H1 (cell line): ENCODE results near the gene MAD2L1. TPM values are rescaled to one million over a fixed set of nuclear protein-coding genes. Genes with fewer than 3 reads are reported as not detected.

Source experiments
- CTCF ChIA-PET: fragments of 300-600 bp; sonication (Branson Sonifier 250); formaldehyde crosslinking; loops from one replicate; lab custom pipeline; 2021; ENCODE audit not compliant: partially characterized antibody; lab: Charles Lee
- POLR2A ChIA-PET: fragments of 300-600 bp; sonication (Branson Sonifier 250); formaldehyde crosslinking; loops from one replicate; lab custom pipeline; 2021; ENCODE audit warnings: inconsistent platforms; ENCODE audit not compliant: partially characterized antibody; lab: Charles Lee
- DNase-seq, 2 experiments: peaks; one replicate each; pipeline versions ENCODE4 v3.0.0 to v3.0.0-alpha.2; 2010 to 2022; ENCODE audit warnings: low spot score in 2 of 2, low read depth in 1 of 2, mixed read lengths in 1 of 2
- FAIRE-seq: peaks from 2 replicates; lab custom pipeline; 2011; peaks lifted over from hg19 to GRCh38; lab: Jason Lieb, UNC
- H2AFZ ChIP-seq: 2 replicates; pipeline ENCODE4 v1.8.1; 2012; ENCODE audit warnings: low read length, inconsistent platforms
- H2AK5ac ChIP-seq: 2 replicates; pipeline ENCODE4 v1.6.1; 2013; ENCODE audit warnings: low read depth, low read length
- H2BK120ac ChIP-seq: replicated peaks from 2 replicates; pipeline ENCODE3; 2013; ENCODE audit warnings: low read depth, low read length, inconsistent platforms
- H2BK12ac ChIP-seq: 2 replicates; pipeline ENCODE4 v1.6.1; 2013; ENCODE audit warnings: low read depth, low read length
- H2BK15ac ChIP-seq: 2 replicates; pipeline ENCODE4 v1.6.1; 2013; ENCODE audit warnings: low read length
- H2BK20ac ChIP-seq: 2 replicates; pipeline ENCODE4 v1.6.1; 2013; ENCODE audit warnings: low read length
- H2BK5ac ChIP-seq: 2 replicates; pipeline ENCODE4 v1.6.1; 2013; ENCODE audit warnings: low read depth, low read length
- H3K14ac ChIP-seq: 2 replicates; pipeline ENCODE4 v1.6.1; 2013; ENCODE audit warnings: inconsistent platforms; ENCODE audit not compliant: insufficient read length
- H3K18ac ChIP-seq: 2 replicates; pipeline ENCODE4 v1.6.1; 2013; ENCODE audit warnings: low read length; ENCODE audit errors: extremely low read depth
- H3K23ac ChIP-seq: 2 replicates; pipeline ENCODE4 v1.6.1; 2013; ENCODE audit warnings: inconsistent platforms; ENCODE audit not compliant: insufficient read length
- H3K23me2 ChIP-seq: 2 replicates; pipeline ENCODE4 v1.6.1; 2013; ENCODE audit warnings: low read depth, low read length
- H3K27ac ChIP-seq: 2 replicates; pipeline ENCODE4 v1.6.1; 2011; ENCODE audit warnings: low read depth, low read length, inconsistent platforms
- H3K27me3 ChIP-seq, 4 experiments: replicated peaks in 1 of 4; 1 replicate in 1 of 4; 2 replicates in 3 of 4; pipeline versions ENCODE4 v1.6.1 to v1.8.1; 2011 to 2013; ENCODE audit warnings: low read length in 3 of 4, mild to moderate bottlenecking in 3 of 4, inconsistent platforms in 2 of 4, mixed read lengths in 2 of 4, moderate library complexity in 1 of 4; ENCODE audit not compliant: control insufficient read depth in 3 of 4, insufficient read depth in 3 of 4; ENCODE audit errors: extremely low read depth in 1 of 4
- H3K36me3 ChIP-seq, 4 experiments: 2 replicates each; pipeline versions ENCODE4 v1.6.1 to v1.8.1; 2011 to 2013; ENCODE audit warnings: mild to moderate bottlenecking in 4 of 4, low read length in 3 of 4, moderate library complexity in 2 of 4, control low read depth in 1 of 4, inconsistent platforms in 1 of 4; ENCODE audit not compliant: insufficient read depth in 4 of 4, control insufficient read depth in 2 of 4
- H3K4ac ChIP-seq: replicated peaks from 2 replicates; pipeline ENCODE3; 2013; ENCODE audit warnings: low read length, low read depth, mixed read lengths, inconsistent platforms; ENCODE audit not compliant: insufficient read length
- H3K4me1 ChIP-seq, 4 experiments: replicated peaks in 1 of 4; 1 replicate in 1 of 4; 2 replicates in 3 of 4; pipeline versions ENCODE4 v1.6.1 to v1.8.1; 2011 to 2013; ENCODE audit warnings: low read length in 3 of 4, inconsistent platforms in 2 of 4, mixed read lengths in 1 of 4; ENCODE audit not compliant: insufficient read depth in 4 of 4, control insufficient read depth in 3 of 4
- H3K4me2 ChIP-seq, 2 experiments: 2 replicates each; pipeline versions ENCODE4 v1.6.1 to v1.8.1; 2011 to 2013; ENCODE audit warnings: low read depth in 2 of 2, low read length in 2 of 2, control low read depth in 1 of 2, inconsistent platforms in 1 of 2, mild to moderate bottlenecking in 1 of 2; ENCODE audit not compliant: insufficient read depth in 1 of 2
- H3K4me3 ChIP-seq, 4 experiments: fragments of 200-600, 300-600 bp in 1 of 4; sonication (generic), shearing (Covaris generic), sonication (Bioruptor Twin) in 1 of 4; 2 replicates each; pipeline versions ENCODE4 v1.5.1 to v1.8.1; 2011 to 2016; ENCODE audit warnings: low read length in 4 of 4, low read depth in 3 of 4, control low read depth in 2 of 4, inconsistent platforms in 2 of 4, mild to moderate bottlenecking in 2 of 4, mixed read lengths in 1 of 4, moderate library complexity in 1 of 4; ENCODE audit not compliant: insufficient read depth in 2 of 4; ENCODE audit errors: extremely low read depth in 1 of 4
- H3K56ac ChIP-seq: replicated peaks from 2 replicates; pipeline ENCODE3; 2013; ENCODE audit warnings: low read depth, mild to moderate bottlenecking, mixed read lengths, low read length, inconsistent platforms; ENCODE audit not compliant: insufficient read length
- H3K79me1 ChIP-seq: 2 replicates; pipeline ENCODE4 v1.6.1; 2013; ENCODE audit warnings: low read depth, low read length, control low read depth
- H3K79me2 ChIP-seq, 2 experiments: 2 replicates each; pipeline versions ENCODE4 v1.6.1 to v1.8.1; 2012 to 2013; ENCODE audit warnings: low read length in 2 of 2, mild to moderate bottlenecking in 2 of 2, inconsistent platforms in 1 of 2; ENCODE audit not compliant: insufficient read depth in 2 of 2, control insufficient read depth in 1 of 2
- H3K9ac ChIP-seq, 4 experiments: replicated peaks in 1 of 4; 1 replicate in 1 of 4; 2 replicates in 3 of 4; pipeline versions ENCODE4 v1.6.1 to v1.8.1; 2011 to 2013; ENCODE audit warnings: low read depth in 3 of 4, low read length in 3 of 4, control low read depth in 2 of 4, mild to moderate bottlenecking in 2 of 4, moderate library complexity in 2 of 4, inconsistent platforms in 1 of 4; ENCODE audit errors: extremely low read depth in 1 of 4
- H3K9me3 ChIP-seq, 2 experiments: 2 replicates each; pipeline versions ENCODE4 v1.6.1 to v1.8.1; 2012 to 2013; ENCODE audit warnings: mild to moderate bottlenecking in 2 of 2, moderate library complexity in 2 of 2, control low read depth in 1 of 2, inconsistent platforms in 1 of 2, low read depth in 1 of 2, low read length in 1 of 2, mixed read lengths in 1 of 2; ENCODE audit not compliant: insufficient read depth in 2 of 2
- H4K20me1 ChIP-seq, 2 experiments: replicated peaks in 1 of 2; 2 replicates each; pipeline versions ENCODE3 to v1.8.1; 2011 to 2013; ENCODE audit warnings: inconsistent platforms in 2 of 2, low read length in 2 of 2, mild to moderate bottlenecking in 1 of 2; ENCODE audit not compliant: insufficient read depth in 2 of 2, control insufficient read depth in 1 of 2
- H4K5ac ChIP-seq: 2 replicates; pipeline ENCODE4 v1.6.1; 2013; ENCODE audit warnings: low read length, low read depth, mixed read lengths, inconsistent platforms; ENCODE audit not compliant: insufficient read length
- H4K8ac ChIP-seq: 2 replicates; pipeline ENCODE4 v1.8.0; 2013; ENCODE audit warnings: mild to moderate bottlenecking, moderate library complexity, low read length, inconsistent platforms; ENCODE audit not compliant: insufficient read depth; ENCODE audit errors: extremely low read depth
- H4K91ac ChIP-seq: replicated peaks from 2 replicates; pipeline ENCODE3; 2013; ENCODE audit warnings: low read length, mixed read lengths, inconsistent platforms; ENCODE audit not compliant: insufficient read length
- CHD1 ChIP-seq: IDR thresholded peaks from 2 replicates; pipeline ENCODE4 v1.6.1; 2012; ENCODE audit warnings: low read depth, low read length, improper control_type of control experiment
- CREB1 ChIP-seq: IDR thresholded peaks from 2 replicates; pipeline ENCODE4 v1.6.1; 2012; ENCODE audit warnings: inconsistent platforms
- EGR1 ChIP-seq: IDR thresholded peaks from 2 replicates; pipeline ENCODE4 v1.6.1; 2011; ENCODE audit warnings: low read depth, low read length, borderline replicate concordance
- JUND ChIP-seq: IDR thresholded peaks from 2 replicates; pipeline ENCODE4 v1.6.1; 2011; ENCODE audit warnings: mild to moderate bottlenecking, improper control_type of control experiment, low read length
- NRF1 ChIP-seq: IDR thresholded peaks from 2 replicates; pipeline ENCODE4 v1.6.1; 2011; ENCODE audit warnings: mild to moderate bottlenecking, low read depth, low read length, improper control_type of control experiment
- RAD21 ChIP-seq, 2 experiments: IDR thresholded peaks in 1 of 2; conservative IDR thresholded peaks in 1 of 2; 2 replicates each; pipeline ENCODE4 v1.6.1; 2011; ENCODE audit warnings: low read depth in 2 of 2, low read length in 2 of 2, improper control_type of control experiment in 1 of 2, inconsistent platforms in 1 of 2, mild to moderate bottlenecking in 1 of 2, moderate library complexity in 1 of 2
- SIN3A ChIP-seq, 2 experiments: IDR thresholded peaks in 1 of 2; conservative IDR thresholded peaks in 1 of 2; 2 replicates each; pipeline ENCODE4 v1.6.1; 2011 to 2012; ENCODE audit warnings: low read length in 2 of 2, improper control_type of control experiment in 1 of 2, low read depth in 1 of 2, mild to moderate bottlenecking in 1 of 2
- SIRT6 ChIP-seq: IDR thresholded peaks from one replicate; pipeline ENCODE4 v1.7.1; 2012; ENCODE audit warnings: low read length, inconsistent platforms
- SP2 ChIP-seq: IDR thresholded peaks from 2 replicates; pipeline ENCODE4 v1.6.1; 2012; ENCODE audit warnings: mild to moderate bottlenecking, low read length, inconsistent platforms
- SP4 ChIP-seq: IDR thresholded peaks from 2 replicates; pipeline ENCODE4 v1.6.1; 2012; ENCODE audit warnings: low read length, inconsistent platforms
- TAF7 ChIP-seq: optimal IDR thresholded peaks from 2 replicates; pipeline ENCODE3; 2011; ENCODE audit warnings: low read depth, mild to moderate bottlenecking, inconsistent platforms, low read length, moderate library complexity, borderline replicate concordance
- WGBS, 2 experiments: shearing (Covaris generic) in 1 of 2; methylation state at CpG; one replicate each; pipeline versions ENCODE4 v1.1.6 to v1.1.7; 2013 to 2015; ENCODE audit warnings: low lambda C conversion rate in 2 of 2, mixed read lengths in 2 of 2, inconsistent platforms in 1 of 2, low coverage in 1 of 2, missing lambda C conversion rate in 1 of 2; ENCODE audit not compliant: insufficient replicate concordance in 2 of 2, insufficient coverage in 1 of 2, insufficient read length in 1 of 2; ENCODE audit errors: extremely low coverage in 1 of 2, missing lambda C conversion rate in 1 of 2; 5-methylcytosine and 5-hydroxymethylcytosine counted together
- polyA plus RNA-seq, 7 experiments: library from polyadenylated mRNA; depleted of rRNA in 3 of 7; stranded (reverse) in 5 of 7; unstranded in 2 of 7; fragments of >200 nt in 5 of 7; fragments of 200-250 nt in 2 of 7; gene quantifications; 1 replicate in 5 of 7; 2 replicates in 1 of 7; 4 replicates in 1 of 7; pipeline versions ENCODE4 v1.2.1 to v1.2.3, GENCODE V29; 2011 to 2013; ENCODE audit warnings: missing spikeins in 2 of 7, mixed read lengths in 2 of 7
- total RNA-seq: library from RNA; stranded (reverse); fragmentation: NEBNext Ultra II Directional; extraction: Animal tissue kit (Norgen Biotek cat#: 25700); gene quantifications from 2 replicates; pipeline ENCODE4 v1.2.1, GENCODE V29; 2021
- TF ChIP-seq, protein P1 (sequence below): IDR thresholded peaks from 2 replicates; pipeline ENCODE4 v1.6.1; 2012; ENCODE audit warnings: inconsistent platforms
- TF ChIP-seq, protein P2 (sequence below): IDR thresholded peaks from 2 replicates; pipeline ENCODE4 v1.6.1; 2012; ENCODE audit warnings: inconsistent platforms

MAD2L1 gene
- total and polyA plus RNA-seq, 2 of the 8 experiments (the other 6 are each of a cell fraction or from before 2014, with no cell fraction given), result 51.1 to 88.1 TPM

DNA sequence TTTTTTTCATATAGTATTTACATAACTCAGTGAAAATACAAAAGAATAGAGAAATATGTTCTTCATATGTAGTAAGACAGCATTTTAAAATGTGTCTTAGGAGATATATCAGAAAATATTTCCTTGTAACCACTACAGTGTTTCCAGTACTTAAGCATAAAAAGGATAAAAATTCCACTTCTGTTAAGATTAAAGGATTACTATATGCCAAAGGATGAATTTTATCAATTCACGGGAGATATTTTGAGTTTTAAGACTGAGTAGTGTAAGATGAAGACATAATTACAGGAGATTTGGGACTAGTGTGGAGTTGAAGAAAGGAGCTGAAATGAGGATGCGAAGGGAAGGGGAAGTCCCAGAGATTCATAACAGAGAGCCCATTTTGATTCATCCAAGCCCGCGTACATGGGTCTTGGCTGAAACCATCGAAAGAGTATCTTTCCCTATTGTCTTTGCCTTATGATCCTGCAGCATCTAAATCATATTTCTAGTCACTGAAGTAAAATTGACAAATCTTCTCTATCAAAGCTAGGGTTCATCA is 58.7 kb downstream of the MAD2L1 start:
- ChIA-PET POLR2A (interaction anchor here (0.6 to 1.3 kb wide), 2 partner anchors 17 to 29 kb away, joined by 3 read pairs; no protein-coding TSS in a partner anchor), CTCF (no interaction called here)
- Histone ChIP-seq H2AFZ (no peak overlapping the region), H3K9ac (no peak overlapping the region), H2BK120ac (no peak overlapping the region), H3K4me1 (no peaks in the 10 kb centered on the region), H2AK5ac (no peak overlapping the region), H3K23ac (no peak overlapping the region), H3K4me3 (no peak overlapping the region), H3K9me3 (peaks cover 14 to 20% of the 10 kb centered on the region in 2 experiments; a peak in 3 of 4 replicates), H3K4me2 (no peak overlapping the region), H2BK15ac (no peak overlapping the region), H3K18ac (no peak overlapping the region), H3K27ac (no peak overlapping the region), H3K36me3 (peaks cover 0 to 9% (median 3%) of the 10 kb centered on the region in 4 experiments; a peak in 4 of 8 replicates), H2BK20ac (no peak overlapping the region), H3K23me2 (no peaks in the 10 kb centered on the region), H3K56ac (no peak overlapping the region), H4K91ac (no peak overlapping the region), H2BK12ac (no peak overlapping the region), H2BK5ac (no peak overlapping the region), H3K79me1 (no peaks in the 10 kb centered on the region), H3K14ac (no peak overlapping the region), H3K79me2 (no peaks in the 10 kb centered on the region), H4K20me1 (peaks cover 0 to 2% of the 10 kb centered on the region in 2 experiments), H3K27me3 (peaks cover 0 to 13% (median 3%) of the 10 kb centered on the region in 4 experiments; a peak in 6 of 7 replicates), H3K4ac (no peak overlapping the region), H4K8ac (no peak overlapping the region), H4K5ac (no peak overlapping the region)
- 96% methylated on average over 5 of the region's 5 CpGs; no CpG with 5 or more reads in 1 of the 2 experiments for WGBS, 2 experiments
- no peak for FAIRE-seq
- no peak for DNase-seq
- no peak for TF ChIP-seq SP4
- no peak for TF ChIP-seq CHD1
- TF ChIP-seq, protein P1, sequence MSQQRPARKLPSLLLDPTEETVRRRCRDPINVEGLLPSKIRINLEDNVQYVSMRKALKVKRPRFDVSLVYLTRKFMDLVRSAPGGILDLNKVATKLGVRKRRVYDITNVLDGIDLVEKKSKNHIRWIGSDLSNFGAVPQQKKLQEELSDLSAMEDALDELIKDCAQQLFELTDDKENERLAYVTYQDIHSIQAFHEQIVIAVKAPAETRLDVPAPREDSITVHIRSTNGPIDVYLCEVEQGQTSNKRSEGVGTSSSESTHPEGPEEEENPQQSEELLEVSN, result no peak
- no peak for TF ChIP-seq CREB1
- TF ChIP-seq NRF1, result no peak
- TF ChIP-seq TAF7, result no peak
- no peak for TF ChIP-seq SP2
- no peak for TF ChIP-seq RAD21 (IDR thresholded peaks at IDR 0.05 in 1 of 2, conservative IDR thresholded peaks at IDR 0.05 in 1 of 2; ENCODE audit: low read depth in 2 of 2, low read length in 2 of 2)
- TF ChIP-seq SIRT6, result no peak
- TF ChIP-seq JUND, result no peak
- no peak for TF ChIP-seq EGR1
- no peak for TF ChIP-seq SIN3A (conservative IDR thresholded peaks at IDR 0.05 in 1 of 2, IDR thresholded peaks at IDR 0.05 in 1 of 2; ENCODE audit: low read depth in 1 of 2, low read length in 2 of 2)
- TF ChIP-seq, protein P2, sequence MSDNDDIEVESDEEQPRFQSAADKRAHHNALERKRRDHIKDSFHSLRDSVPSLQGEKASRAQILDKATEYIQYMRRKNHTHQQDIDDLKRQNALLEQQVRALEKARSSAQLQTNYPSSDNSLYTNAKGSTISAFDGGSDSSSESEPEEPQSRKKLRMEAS, result no peak
